H9 (cell line): Measurements from ENCODE around the gene SUGP1. TPM values are rescaled to one million over a fixed set of nuclear protein-coding genes. Genes with fewer than 3 reads are reported as not detected.
A peak's percentile ranks its signal among the peaks of the same experiment; 100 is the strongest.

Experiments used
- DNase-seq: peaks from one replicate; pipeline ENCODE4 v3.0.0-alpha.2; 2017
- H2AFZ ChIP-seq: one replicate; pipeline ENCODE4 v1.6.1; 2013; ENCODE audit warnings: mild to moderate bottlenecking, low read length, control low read depth, moderate library complexity
- H2AK5ac ChIP-seq: 2 replicates; pipeline ENCODE4 v1.6.1; 2013; ENCODE audit warnings: low read length, control low read depth, mixed read lengths; ENCODE audit not compliant: insufficient read length
- H2BK120ac ChIP-seq: one replicate; pipeline ENCODE4 v1.6.1; 2013; ENCODE audit warnings: low read depth, mild to moderate bottlenecking, low read length, control low read depth, inconsistent platforms; ENCODE audit not compliant: poor library complexity, severe bottlenecking
- H2BK12ac ChIP-seq: 2 replicates; pipeline ENCODE4 v1.6.1; 2013; ENCODE audit warnings: low read length, control low read depth, mixed read lengths, low read depth; ENCODE audit not compliant: insufficient read length
- H2BK15ac ChIP-seq: 2 replicates; pipeline ENCODE4 v1.6.1; 2013; ENCODE audit warnings: low read depth, low read length, control low read depth
- H2BK20ac ChIP-seq: one replicate; pipeline ENCODE4 v1.6.1; 2013; ENCODE audit warnings: low read depth, mild to moderate bottlenecking, low read length, control low read depth, inconsistent platforms; ENCODE audit not compliant: poor library complexity, severe bottlenecking
- H2BK5ac ChIP-seq: 2 replicates; pipeline ENCODE4 v1.6.1; 2013; ENCODE audit warnings: low read length, control low read depth, mixed read lengths; ENCODE audit not compliant: insufficient read length
- H3K14ac ChIP-seq: 2 replicates; pipeline ENCODE4 v1.6.1; 2013; ENCODE audit warnings: low read length, control low read depth; ENCODE audit not compliant: insufficient read depth
- H3K18ac ChIP-seq: 2 replicates; pipeline ENCODE4 v1.6.1; 2013; ENCODE audit warnings: low read depth, mild to moderate bottlenecking, mixed read lengths, low read length, control low read depth; ENCODE audit not compliant: insufficient read length
- H3K23ac ChIP-seq: 2 replicates; pipeline ENCODE4 v1.6.1; 2013; ENCODE audit warnings: low read length, control low read depth, mixed read lengths, low read depth; ENCODE audit not compliant: insufficient read length
- H3K23me2 ChIP-seq: 2 replicates; pipeline ENCODE4 v1.6.1; 2013; ENCODE audit warnings: low read depth, mild to moderate bottlenecking, mixed read lengths, low read length, control low read depth; ENCODE audit not compliant: insufficient read length, poor library complexity, severe bottlenecking
- H3K27ac ChIP-seq: 2 replicates; pipeline ENCODE4 v1.5.1; 2013; ENCODE audit warnings: low read length, control low read depth, mixed read lengths, low read depth; ENCODE audit not compliant: insufficient read length
- H3K27me3 ChIP-seq: 2 replicates; pipeline ENCODE4 v1.6.1; 2013; ENCODE audit warnings: low read length, control low read depth, inconsistent platforms; ENCODE audit not compliant: insufficient read depth
- H3K4ac ChIP-seq: 2 replicates; pipeline ENCODE4 v1.6.1; 2013; ENCODE audit warnings: low read depth, mild to moderate bottlenecking, control low read depth, inconsistent platforms, low read length, moderate library complexity
- H3K4me1 ChIP-seq: 2 replicates; pipeline ENCODE4 v1.6.1; 2013; ENCODE audit warnings: low read length, control low read depth, inconsistent platforms; ENCODE audit not compliant: insufficient read depth
- H3K4me2 ChIP-seq: 2 replicates; pipeline ENCODE4 v1.6.1; 2013; ENCODE audit warnings: low read length, control low read depth, mixed read lengths; ENCODE audit not compliant: insufficient read length, insufficient read depth
- H3K56ac ChIP-seq: 2 replicates; pipeline ENCODE4 v1.6.1; 2013; ENCODE audit warnings: low read depth, mild to moderate bottlenecking, mixed read lengths, low read length, control low read depth; ENCODE audit not compliant: insufficient read length
- H3K79me1 ChIP-seq: 2 replicates; pipeline ENCODE4 v1.6.1; 2013; ENCODE audit warnings: low read depth, mild to moderate bottlenecking, moderate library complexity, low read length, control low read depth, inconsistent platforms; ENCODE audit not compliant: insufficient read depth, poor library complexity, severe bottlenecking
- H3K79me2 ChIP-seq: 2 replicates; pipeline ENCODE4 v1.6.1; 2013; ENCODE audit warnings: low read length, control low read depth, inconsistent platforms; ENCODE audit not compliant: insufficient read depth
- H3K9ac ChIP-seq: 2 replicates; pipeline ENCODE4 v1.6.1; 2013; ENCODE audit warnings: low read length, control low read depth, mixed read lengths; ENCODE audit not compliant: insufficient read length; ENCODE audit errors: extremely low read depth
- H3K9me3 ChIP-seq: one replicate; pipeline ENCODE4 v1.6.1; 2013; ENCODE audit warnings: low read depth, low read length, inconsistent platforms; ENCODE audit not compliant: control insufficient read depth
- H3T11ph ChIP-seq: one replicate; pipeline ENCODE4 v1.6.1; 2013; ENCODE audit warnings: mild to moderate bottlenecking, low read length, control low read depth, inconsistent platforms
- H4K20me1 ChIP-seq: one replicate; pipeline ENCODE4 v1.6.1; 2013; ENCODE audit not compliant: control insufficient read depth, insufficient read length, insufficient read depth
- H4K5ac ChIP-seq: 2 replicates; pipeline ENCODE4 v1.6.1; 2013; ENCODE audit warnings: low read depth, mild to moderate bottlenecking, mixed read lengths, low read length, control low read depth; ENCODE audit not compliant: insufficient read length
- H4K8ac ChIP-seq: replicated peaks from 2 replicates; pipeline ENCODE4 v1.6.1; 2013; ENCODE audit warnings: low read length, control low read depth, mixed read lengths, low read depth; ENCODE audit not compliant: insufficient read length
- H4K91ac ChIP-seq: 2 replicates; pipeline ENCODE4 v1.6.1; 2013; ENCODE audit warnings: low read depth, mild to moderate bottlenecking, moderate library complexity, mixed read lengths, low read length, control low read depth; ENCODE audit not compliant: insufficient read length
- H3K27ac Mint-ChIP-seq, 3 experiments: 2 replicates in 2 of 3; 3 replicates in 1 of 3; pipeline ENCODE4 v1.8.0; 2020 to 2021; ENCODE audit warnings: mixed read lengths in 3 of 3, mild to moderate bottlenecking in 1 of 3, moderate library complexity in 1 of 3
- H3K27me3 Mint-ChIP-seq: 2 replicates; pipeline ENCODE4 v1.8.0; 2021; ENCODE audit warnings: low read depth, mild to moderate bottlenecking, moderate library complexity, mixed read lengths
- H3K36me3 Mint-ChIP-seq, 3 experiments: 2 replicates in 2 of 3; 3 replicates in 1 of 3; pipeline ENCODE4 v1.8.0; 2020 to 2021; ENCODE audit warnings: low read depth in 3 of 3, mixed read lengths in 3 of 3; ENCODE audit not compliant: insufficient read depth in 1 of 3
- H3K4me1 Mint-ChIP-seq, 2 experiments: 2 replicates each; pipeline ENCODE4 v1.8.0; 2020; ENCODE audit warnings: mixed read lengths in 2 of 2
- H3K4me3 Mint-ChIP-seq, 2 experiments: 2 replicates in 1 of 2; 3 replicates in 1 of 2; pipeline ENCODE4 v1.8.0; 2020 to 2021; ENCODE audit warnings: mild to moderate bottlenecking in 2 of 2, mixed read lengths in 2 of 2, moderate library complexity in 1 of 2
- H3K9me3 Mint-ChIP-seq, 2 experiments: 2 replicates in 1 of 2; 3 replicates in 1 of 2; pipeline ENCODE4 v1.8.0; 2020; ENCODE audit warnings: mild to moderate bottlenecking in 2 of 2, mixed read lengths in 2 of 2, moderate library complexity in 1 of 2
- WGBS: extraction: QIAGEN DNeasy Blood & Tissue Kit; methylation state at CpG from one replicate; pipeline ENCODE4 v1.1.7; 2013; ENCODE audit warnings: missing lambda C conversion rate, low lambda C conversion rate, mixed read lengths; ENCODE audit not compliant: insufficient read length; ENCODE audit errors: extremely low coverage; 5-methylcytosine and 5-hydroxymethylcytosine counted together
- total RNA-seq: library from RNA; stranded (reverse); gene quantifications from 2 replicates; pipeline ENCODE4 v1.2.1, GENCODE V29; 2021
- TF ChIP-seq, protein P1 (sequence below): fragments of 200-600 bp; sonication (generic); conservative IDR thresholded peaks from 3 replicates; pipeline ENCODE4 v1.8.0; 2021; ENCODE audit warnings: antibody characterized with exemption, mild to moderate bottlenecking

Gene SUGP1
- total RNA-seq, 1 experiment from 2014 or later = 103 TPM

GRCh38 chr19:19366434-19367396, 46.4 kb upstream of the SUGP1 start:
- no peak overlapping the region; a peak in 1 of 5 replicates for H3K4me3 Mint-ChIP-seq
- no peak overlapping the region for H2BK120ac ChIP-seq
- H3K4me2 ChIP-seq = no peak overlapping the region
- H3K27me3 Mint-ChIP-seq = no peaks in the 10 kb centered on the region; the same call in 1 of the 2 replicates
- no peaks in the 10 kb centered on the region for H3K79me2 ChIP-seq
- no peak overlapping the region for H4K5ac ChIP-seq
- no peak overlapping the region for H2AK5ac ChIP-seq
- H4K20me1 ChIP-seq = no peaks in the 10 kb centered on the region
- H2BK12ac ChIP-seq = no peak overlapping the region
- H3K27ac ChIP-seq = no peak overlapping the region
- no peaks in the 10 kb centered on the region for H3K4me1 ChIP-seq
- H3K23me2 ChIP-seq = no peaks in the 10 kb centered on the region
- H3K18ac ChIP-seq = no peak overlapping the region
- H3K79me1 ChIP-seq = no peaks in the 10 kb centered on the region
- H3K56ac ChIP-seq = no peak overlapping the region
- no peak overlapping the region for H4K91ac ChIP-seq
- H2BK5ac ChIP-seq = no peak overlapping the region
- H3K4ac ChIP-seq = no peak overlapping the region
- no peak overlapping the region for H3K14ac ChIP-seq
- no peak overlapping the region for H2BK20ac ChIP-seq
- no peaks in the 10 kb centered on the region for H3K36me3 Mint-ChIP-seq
- no peak overlapping the region for H2AFZ ChIP-seq
- no CpG with 5 or more reads among the region's 18 CpGs for WGBS
- peaks cover 12 to 15% of the 10 kb centered on the region in 2 experiments for H3K4me1 Mint-ChIP-seq
- no peaks in the 10 kb centered on the region for H3K9me3 Mint-ChIP-seq
- no peak overlapping the region for H3K23ac ChIP-seq
- DNase-seq = peak; percentile 94
- TF ChIP-seq, protein P1, sequence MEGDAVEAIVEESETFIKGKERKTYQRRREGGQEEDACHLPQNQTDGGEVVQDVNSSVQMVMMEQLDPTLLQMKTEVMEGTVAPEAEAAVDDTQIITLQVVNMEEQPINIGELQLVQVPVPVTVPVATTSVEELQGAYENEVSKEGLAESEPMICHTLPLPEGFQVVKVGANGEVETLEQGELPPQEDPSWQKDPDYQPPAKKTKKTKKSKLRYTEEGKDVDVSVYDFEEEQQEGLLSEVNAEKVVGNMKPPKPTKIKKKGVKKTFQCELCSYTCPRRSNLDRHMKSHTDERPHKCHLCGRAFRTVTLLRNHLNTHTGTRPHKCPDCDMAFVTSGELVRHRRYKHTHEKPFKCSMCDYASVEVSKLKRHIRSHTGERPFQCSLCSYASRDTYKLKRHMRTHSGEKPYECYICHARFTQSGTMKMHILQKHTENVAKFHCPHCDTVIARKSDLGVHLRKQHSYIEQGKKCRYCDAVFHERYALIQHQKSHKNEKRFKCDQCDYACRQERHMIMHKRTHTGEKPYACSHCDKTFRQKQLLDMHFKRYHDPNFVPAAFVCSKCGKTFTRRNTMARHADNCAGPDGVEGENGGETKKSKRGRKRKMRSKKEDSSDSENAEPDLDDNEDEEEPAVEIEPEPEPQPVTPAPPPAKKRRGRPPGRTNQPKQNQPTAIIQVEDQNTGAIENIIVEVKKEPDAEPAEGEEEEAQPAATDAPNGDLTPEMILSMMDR = peak; percentile 98
- H2BK15ac ChIP-seq = no peak overlapping the region
- peak overlapping the region in 2 of 3 experiments; percentile 69 to 82; a peak in 2 of 7 replicates for H3K27ac Mint-ChIP-seq
- no peak overlapping the region for H3T11ph ChIP-seq
- no peaks in the 10 kb centered on the region for H3K27me3 ChIP-seq
- no peaks in the 10 kb centered on the region for H3K9me3 ChIP-seq
- no peak overlapping the region for H3K9ac ChIP-seq
- H4K8ac ChIP-seq = no peak overlapping the region
